PC-9 (cell line): ENCODE measurements around the gene ALKBH5. TPM values are rescaled to one million over a fixed set of nuclear protein-coding genes. Genes with fewer than 3 reads are reported as not detected.

ENCODE experiments used
- BruUV-seq: library from RNA; stranded (reverse); fragments of 400-500 nt; replicated peaks from 2 replicates; lab custom pipeline; 2021; lab: Mats Ljungman, UMichigan
- CTCF ChIA-PET: fragments of 300-600 bp; sonication (Branson Sonifier 250); formaldehyde crosslinking; loops from one replicate; lab custom pipeline; 2022; ENCODE audit warnings: antibody characterized with exemption; lab: Charles Lee
- POLR2A ChIA-PET: fragments of 300-600 bp; sonication (Branson Sonifier 250); formaldehyde crosslinking; loops from one replicate; lab custom pipeline; 2022; ENCODE audit warnings: antibody characterized with exemption; ENCODE audit not compliant: unreplicated experiment; lab: Charles Lee
- DNase-seq, 2 experiments: peaks; one replicate each; pipeline versions ENCODE4 v3.0.0 to v3.0.0-alpha.2; 2015 to 2022; ENCODE audit warnings: mixed read lengths in 1 of 2
- H2AFZ ChIP-seq: fragments of 200-600 bp; sonication (generic); 2 replicates; pipeline ENCODE4 v1.8.1; 2017; ENCODE audit warnings: antibody characterized with exemption
- H3F3A ChIP-seq: fragments of 200-600 bp; sonication (generic); 2 replicates; pipeline ENCODE4 v1.8.1; 2017; ENCODE audit warnings: antibody characterized with exemption, mild to moderate bottlenecking, low read depth; ENCODE audit not compliant: insufficient read depth
- H3K27ac ChIP-seq: fragments of 200-600 bp; sonication (generic); 2 replicates; pipeline ENCODE4 v1.6.1; 2016; ENCODE audit warnings: mixed run types
- H3K27me3 ChIP-seq: fragments of 200-600 bp; sonication (generic); 2 replicates; pipeline ENCODE4 v1.6.1; 2016; ENCODE audit warnings: low read depth, mixed run types; ENCODE audit not compliant: insufficient read depth
- H3K36me3 ChIP-seq: fragments of 200-600 bp; sonication (generic); 2 replicates; pipeline ENCODE4 v1.6.1; 2016; ENCODE audit warnings: low read depth, mixed run types
- H3K4me1 ChIP-seq: fragments of 200-600 bp; sonication (generic); replicated peaks from 2 replicates; pipeline ENCODE4 v1.6.1; 2016; ENCODE audit warnings: mixed run types; ENCODE audit not compliant: insufficient read depth
- H3K4me2 ChIP-seq: fragments of 200-600 bp; sonication (generic); 2 replicates; pipeline ENCODE4 v1.6.1; 2017; ENCODE audit warnings: mixed run types
- H3K4me3 ChIP-seq: fragments of 200-600 bp; sonication (generic); 2 replicates; pipeline ENCODE4 v1.6.1; 2016; ENCODE audit warnings: mixed run types
- H3K79me2 ChIP-seq: fragments of 200-600 bp; sonication (generic); 2 replicates; pipeline ENCODE4 v1.6.1; 2017; ENCODE audit warnings: low read depth, mixed run types
- H3K9me2 ChIP-seq: fragments of 200-600 bp; sonication (generic); 2 replicates; pipeline ENCODE4 v1.8.1; 2017; ENCODE audit warnings: mild to moderate bottlenecking; ENCODE audit not compliant: insufficient read depth
- H3K9me3 ChIP-seq: fragments of 200-600 bp; sonication (generic); 2 replicates; pipeline ENCODE4 v1.8.1; 2016; ENCODE audit warnings: low read depth; ENCODE audit not compliant: insufficient read depth
- H4K20me1 ChIP-seq: fragments of 200-600 bp; sonication (generic); 2 replicates; pipeline ENCODE4 v1.8.1; 2017; ENCODE audit not compliant: insufficient read depth
- EZH2 ChIP-seq: fragments of 200-600 bp; sonication (generic); IDR thresholded peaks from 2 replicates; pipeline ENCODE4 v1.8.0; 2017; ENCODE audit warnings: antibody characterized with exemption, low read depth
- intact Hi-C: fragments of 100-400 bp; cut with micrococcal nuclease; formaldehyde crosslinking; loops from one replicate; pipeline ENCODE4 v1.10.0; 2022; ENCODE audit not compliant: unreplicated experiment
- total RNA-seq: library from RNA; stranded (reverse); gene quantifications from 2 replicates; pipeline ENCODE4 v1.2.3, GENCODE V29; 2021
- TF ChIP-seq, protein P1 (sequence below): fragments of 200-600 bp; sonication (generic); conservative IDR thresholded peaks from 2 replicates; pipeline ENCODE4 v1.6.1; 2017; ENCODE audit warnings: mixed run types, antibody characterized with exemption, mild to moderate bottlenecking, moderate library complexity

The ALKBH5 gene
- total RNA-seq, 1 experiment from 2014 or later, result 117 TPM

DNA sequence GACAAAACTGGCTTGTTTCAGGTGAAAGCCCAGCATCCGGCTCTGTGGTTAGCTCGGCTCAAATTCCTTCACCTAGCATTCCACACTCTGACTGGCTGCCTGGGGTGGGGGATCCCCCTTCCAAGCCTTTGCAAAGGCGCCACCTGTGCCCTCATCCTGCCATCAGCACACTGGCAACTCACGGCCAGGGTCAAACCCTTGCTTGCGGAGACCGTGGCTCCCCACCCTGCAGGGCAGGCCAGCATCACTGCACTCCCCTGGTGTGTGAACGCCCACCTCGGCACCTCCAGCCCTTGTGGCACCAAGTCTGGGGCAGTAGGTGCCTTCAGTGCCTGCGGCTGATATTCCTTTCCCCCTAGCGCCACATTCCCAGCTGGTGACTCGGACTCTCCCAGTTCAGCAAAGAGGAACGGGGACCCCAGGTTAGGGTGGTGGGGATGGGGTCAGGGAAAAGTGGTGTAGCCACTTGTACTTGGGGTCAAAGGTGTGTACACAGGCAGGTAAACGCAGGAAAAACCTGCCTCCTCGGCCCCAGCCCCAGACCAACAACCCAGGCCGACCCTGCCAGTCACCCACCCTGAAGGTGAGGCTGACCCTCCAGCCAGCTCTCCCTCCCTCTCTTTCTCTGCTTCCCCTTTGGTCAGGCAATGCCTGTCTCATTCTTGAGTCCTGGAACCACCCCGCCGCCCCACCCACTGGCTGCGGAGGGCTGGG, 73.8 kb downstream of the ALKBH5 start:
- intact Hi-C loops, result loop anchor here (1.0 kb wide), 1 partner anchor 58 kb away; the partner anchor contains the start of gene SMCR8
- DNase-seq, result peak; percentile 85 to 86
- BruUV-seq, result TSS peak; percentile 19

DNA sequence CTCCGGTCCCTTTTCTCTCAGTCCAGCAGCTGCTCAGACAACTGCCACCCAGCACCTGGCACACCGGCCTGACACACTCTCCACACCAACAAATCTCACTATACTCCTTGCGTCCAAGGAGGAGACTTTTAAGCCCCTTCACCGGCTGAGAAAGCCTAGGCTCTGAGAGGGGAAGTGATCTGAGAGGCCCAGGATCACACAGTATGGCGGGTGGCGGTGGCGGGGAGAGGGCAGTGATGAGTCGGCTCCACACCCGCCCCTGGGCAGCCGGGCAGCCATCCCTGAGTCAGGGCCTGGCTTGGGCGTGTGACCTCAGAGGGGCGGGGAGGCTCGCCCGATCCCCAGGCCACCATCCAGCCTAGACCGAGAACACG, 74.3 kb downstream of the ALKBH5 start:
- peaks cover 39% of the 10 kb centered on the region for H3K4me1 ChIP-seq
- H3F3A ChIP-seq, result peaks cover 51% of the 10 kb centered on the region
- H4K20me1 ChIP-seq, result peaks cover 38% of the 10 kb centered on the region
- CTCF ChIA-PET, result interaction anchor here (1.3 kb wide), 1 partner anchor 22 kb away, joined by 5 read pairs; no protein-coding TSS in a partner anchor
- TF ChIP-seq, protein P1, sequence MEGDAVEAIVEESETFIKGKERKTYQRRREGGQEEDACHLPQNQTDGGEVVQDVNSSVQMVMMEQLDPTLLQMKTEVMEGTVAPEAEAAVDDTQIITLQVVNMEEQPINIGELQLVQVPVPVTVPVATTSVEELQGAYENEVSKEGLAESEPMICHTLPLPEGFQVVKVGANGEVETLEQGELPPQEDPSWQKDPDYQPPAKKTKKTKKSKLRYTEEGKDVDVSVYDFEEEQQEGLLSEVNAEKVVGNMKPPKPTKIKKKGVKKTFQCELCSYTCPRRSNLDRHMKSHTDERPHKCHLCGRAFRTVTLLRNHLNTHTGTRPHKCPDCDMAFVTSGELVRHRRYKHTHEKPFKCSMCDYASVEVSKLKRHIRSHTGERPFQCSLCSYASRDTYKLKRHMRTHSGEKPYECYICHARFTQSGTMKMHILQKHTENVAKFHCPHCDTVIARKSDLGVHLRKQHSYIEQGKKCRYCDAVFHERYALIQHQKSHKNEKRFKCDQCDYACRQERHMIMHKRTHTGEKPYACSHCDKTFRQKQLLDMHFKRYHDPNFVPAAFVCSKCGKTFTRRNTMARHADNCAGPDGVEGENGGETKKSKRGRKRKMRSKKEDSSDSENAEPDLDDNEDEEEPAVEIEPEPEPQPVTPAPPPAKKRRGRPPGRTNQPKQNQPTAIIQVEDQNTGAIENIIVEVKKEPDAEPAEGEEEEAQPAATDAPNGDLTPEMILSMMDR, result 0 out of 2 replicates have a peak, but pooled peaks have one; percentile 11
- TF ChIP-seq EZH2, result no peak
- no peaks in the 10 kb centered on the region for H3K9me2 ChIP-seq
- peak overlapping the region; percentile 96 for H3K27ac ChIP-seq
- intact Hi-C loops, result loop anchor here (1.0 to 2.0 kb wide), 2 partner anchors 57 to 75 kb away; partner anchors contain the start of genes ALKBH5 and SMCR8
- H3K79me2 ChIP-seq, result peaks cover 52% of the 10 kb centered on the region
- H3K4me3 ChIP-seq, result peak overlapping the region; percentile 77
- no TSS peak for BruUV-seq
- peaks cover 33% of the 10 kb centered on the region for H3K36me3 ChIP-seq
- peak overlapping the region; percentile 72 for H2AFZ ChIP-seq
- H3K9me3 ChIP-seq, result no peaks in the 10 kb centered on the region
- peak; percentile 75 to 88 for DNase-seq
- POLR2A ChIA-PET, result interaction anchor here (0.6 kb wide), 2 partner anchors 417 to 1380 kb away, joined by 4 to 5 read pairs; no protein-coding TSS in a partner anchor
- peak overlapping the region; percentile 98 for H3K4me2 ChIP-seq
- H3K27me3 ChIP-seq, result no peaks in the 10 kb centered on the region

More for the DNA sequence above, 73.8 kb downstream of the ALKBH5 start:
- TF ChIP-seq EZH2, result no peak
- TF ChIP-seq, protein P1, result no peak
- peaks cover 47% of the 10 kb centered on the region for H3K79me2 ChIP-seq
- peak overlapping the region; percentile 96 for H3K27ac ChIP-seq
- peak overlapping the region; percentile 72 for H2AFZ ChIP-seq
- H3K4me1 ChIP-seq, result peaks cover 37% of the 10 kb centered on the region
- peak overlapping the region; percentile 77 for H3K4me3 ChIP-seq
- H3K27me3 ChIP-seq, result no peaks in the 10 kb centered on the region
- peaks cover 40% of the 10 kb centered on the region for H4K20me1 ChIP-seq
- H3K9me3 ChIP-seq, result no peaks in the 10 kb centered on the region
- no peaks in the 10 kb centered on the region for H3K9me2 ChIP-seq
- POLR2A ChIA-PET, result interaction anchor here (0.6 to 0.7 kb wide), 5 partner anchors 67 to 1379 kb away, joined by 3 to 8 read pairs (median 4); no protein-coding TSS in a partner anchor
- H3K4me2 ChIP-seq, result peak overlapping the region; percentile 98
- CTCF ChIA-PET, result interaction anchor here (1.3 kb wide), 2 partner anchors 20 to 22 kb away, joined by 3 to 5 read pairs; no protein-coding TSS in a partner anchor
- peaks cover 38% of the 10 kb centered on the region for H3K36me3 ChIP-seq
- H3F3A ChIP-seq, result peaks cover 47% of the 10 kb centered on the region

DNA sequence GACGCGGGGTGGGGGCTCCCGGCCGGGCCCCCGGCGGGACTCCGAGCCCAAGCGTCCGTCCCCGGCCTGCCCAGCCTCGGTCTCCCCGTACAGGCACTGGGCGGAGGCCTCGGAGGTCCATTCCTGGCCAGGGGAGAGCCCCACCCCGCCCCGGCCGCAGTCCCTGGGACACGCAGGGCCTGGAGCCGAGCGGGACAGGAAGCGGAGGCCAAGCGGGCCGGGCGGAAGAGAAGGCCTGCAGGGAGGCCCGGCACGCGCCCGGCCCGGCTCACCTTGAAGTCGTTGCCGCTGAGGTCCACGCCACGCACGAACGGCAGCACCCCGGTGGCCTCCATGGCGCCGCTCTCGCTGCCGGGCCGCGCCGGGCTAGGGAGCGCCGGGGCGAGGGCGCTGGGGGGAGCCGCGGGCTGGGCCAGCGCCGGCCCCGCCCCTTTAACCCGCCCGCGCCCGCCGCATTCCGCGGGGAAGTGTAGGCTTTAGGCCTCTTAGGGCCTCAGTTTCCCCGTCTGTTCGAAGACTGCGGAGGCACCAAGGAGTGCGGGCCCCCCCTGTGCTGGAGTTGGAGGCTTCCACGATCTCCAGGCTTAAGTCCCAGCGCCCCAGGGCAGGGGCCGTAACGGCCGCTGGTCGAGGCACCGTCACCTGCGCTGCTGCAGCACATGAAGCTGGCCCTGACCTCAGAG, 74.9 kb downstream of the ALKBH5 start, which contains the start of gene FLII:
Gene FLII (minus strand): TSS at position 383 of the 683 bp plus-strand sequence. CDS start 48 bp downstream, at position 335.
- H3K4me1 ChIP-seq, result peaks cover 39% of the 10 kb centered on the region
- H3K9me3 ChIP-seq, result no peaks in the 10 kb centered on the region
- peak within 1 kb of the TSS; percentile 84 for H3K4me3 ChIP-seq
- H3K27me3 ChIP-seq, result no peaks in the 10 kb centered on the region
- BruUV-seq, result no TSS peak
- POLR2A ChIA-PET, result interaction anchor here (0.6 kb wide), 2 partner anchors 11 to 153 kb away, joined by 4 to 5 read pairs; no protein-coding TSS in a partner anchor
- peaks cover 33% of the 10 kb centered on the region for H4K20me1 ChIP-seq
- peak within 1 kb of the TSS; percentile 72 for H2AFZ ChIP-seq
- no peak for TF ChIP-seq EZH2
- TF ChIP-seq, protein P1, result no peak
- H3K9me2 ChIP-seq, result no peaks in the 10 kb centered on the region
- intact Hi-C loops, result loop anchor here (2.0 kb wide), 1 partner anchor 76 kb away; the partner anchor contains the start of gene ALKBH5
- peaks cover 51% of the 10 kb centered on the region for H3F3A ChIP-seq
- H3K79me2 ChIP-seq, result peaks cover 58% of the 10 kb centered on the region
- peaks cover 28% of the 10 kb centered on the region for H3K36me3 ChIP-seq
- H3K4me2 ChIP-seq, result peak within 1 kb of the TSS; percentile 98
- H3K27ac ChIP-seq, result peak within 1 kb of the TSS; percentile 96
- peak; percentile 62 to 63 for DNase-seq
- CTCF ChIA-PET, result no interaction called here
